DMS79 (cell line): Measurements from ENCODE around the gene CYP4F11.
"Not testable (repeated sequence)": the region's sequence is repeated elsewhere in the genome, so short reads cannot be mapped to it uniquely, and the experiment has no call there.

Experiments used
- DNase-seq: peaks from one replicate; lab custom pipeline; 2025; lab: John Stamatoyannopoulos, UW

Gene CYP4F11

DNA sequence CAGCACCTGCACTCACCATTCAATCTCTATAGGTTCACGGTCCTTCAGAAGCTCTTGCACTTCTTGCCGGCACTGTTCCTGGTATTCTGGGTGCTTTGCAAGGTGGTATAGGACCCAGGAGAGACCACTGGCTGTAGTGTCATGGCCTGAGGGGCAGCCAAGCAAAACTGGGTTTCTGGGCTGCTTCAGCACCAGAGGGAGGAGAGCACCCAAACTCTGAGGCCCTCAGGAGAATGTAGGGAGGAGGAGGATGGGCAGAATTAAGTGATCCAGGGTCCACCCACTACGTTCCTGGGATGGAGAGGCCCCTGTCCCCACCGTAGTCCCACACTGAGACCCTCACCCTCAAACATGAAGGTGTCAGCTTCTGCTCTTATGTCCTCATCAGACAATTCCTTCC lies 12.3 kb downstream of the CYP4F11 start:
- DNase-seq, result no peak

DNA sequence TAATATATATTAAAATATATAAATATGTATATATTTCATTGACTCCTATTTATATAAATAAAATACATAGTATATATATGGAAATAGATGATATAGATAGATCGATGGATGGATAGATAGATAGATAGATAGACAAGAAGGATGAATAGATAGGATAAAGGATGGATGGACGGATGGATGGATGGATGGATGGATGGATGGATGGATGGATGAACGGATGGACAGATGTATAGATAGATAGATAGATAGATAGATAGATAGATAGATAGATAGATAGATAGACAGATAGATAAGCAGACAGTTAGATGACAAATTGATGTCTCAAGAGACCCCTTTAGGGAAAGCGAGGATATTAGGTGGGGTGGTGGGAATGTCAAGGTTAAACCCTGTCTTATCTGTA lies 15.1 kb downstream of the CYP4F11 start:
- DNase-seq, result no peak

DNA sequence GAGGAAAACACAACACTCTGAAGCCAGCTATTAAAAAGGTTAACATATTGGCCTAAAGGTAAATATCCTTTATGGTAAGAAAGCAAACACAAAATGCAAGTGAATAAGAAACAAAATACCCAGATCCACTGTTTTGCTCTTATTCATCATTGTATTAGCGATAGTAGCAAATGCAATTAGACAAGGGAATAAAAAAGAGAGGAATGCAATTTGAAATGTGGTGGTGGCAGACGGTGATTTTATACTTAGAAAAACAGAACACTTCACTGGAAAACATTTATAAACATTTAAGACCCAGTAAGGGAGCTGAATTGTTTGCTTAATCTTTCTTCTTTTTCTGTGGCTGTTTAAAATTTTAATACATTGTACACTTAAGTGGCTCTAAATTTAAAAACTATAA lies 19.2 kb downstream of the CYP4F11 start:
- DNase-seq, result no peak

DNA sequence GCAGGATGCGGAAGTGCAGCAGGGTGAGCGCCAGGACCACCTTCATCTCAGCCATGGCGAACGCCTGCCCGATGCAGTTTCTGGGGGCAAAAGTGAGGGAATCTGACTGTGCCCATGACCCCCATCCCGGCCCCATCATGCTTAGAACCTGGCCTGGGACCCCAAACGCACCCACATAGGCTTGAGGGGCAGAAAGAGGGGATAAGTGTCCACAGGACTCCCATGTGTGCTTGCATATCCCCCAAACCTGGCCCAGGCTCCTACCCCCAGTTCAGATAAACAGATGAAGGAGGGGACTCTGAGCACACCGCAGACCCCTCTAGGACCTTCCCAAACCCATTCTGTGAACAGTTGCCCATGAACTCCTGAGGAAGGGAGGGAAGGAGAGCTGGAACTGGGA lies 20.5 kb downstream of the CYP4F11 start:
- DNase-seq, result no peak

DNA sequence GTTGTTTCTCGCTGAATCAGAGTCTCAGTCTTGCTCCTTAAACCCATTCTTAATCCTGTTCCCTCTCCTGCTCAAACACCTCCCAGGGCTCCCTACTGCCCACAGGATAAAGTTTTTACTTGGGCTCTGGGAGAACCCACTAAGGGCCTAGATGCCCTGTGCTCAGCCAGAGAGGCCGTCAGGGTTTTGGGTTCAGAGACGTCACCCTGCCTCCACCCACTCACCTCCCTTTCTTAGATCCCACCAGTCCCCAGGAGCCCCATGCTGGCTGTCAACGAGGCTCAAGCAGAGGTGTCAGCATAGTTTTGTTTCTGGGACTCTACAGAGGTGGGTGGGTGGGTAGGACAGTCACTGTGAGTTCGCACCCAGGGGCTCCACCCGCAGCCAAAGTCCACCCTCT lies 20.9 kb downstream of the CYP4F11 start:
- no peak for DNase-seq

DNA sequence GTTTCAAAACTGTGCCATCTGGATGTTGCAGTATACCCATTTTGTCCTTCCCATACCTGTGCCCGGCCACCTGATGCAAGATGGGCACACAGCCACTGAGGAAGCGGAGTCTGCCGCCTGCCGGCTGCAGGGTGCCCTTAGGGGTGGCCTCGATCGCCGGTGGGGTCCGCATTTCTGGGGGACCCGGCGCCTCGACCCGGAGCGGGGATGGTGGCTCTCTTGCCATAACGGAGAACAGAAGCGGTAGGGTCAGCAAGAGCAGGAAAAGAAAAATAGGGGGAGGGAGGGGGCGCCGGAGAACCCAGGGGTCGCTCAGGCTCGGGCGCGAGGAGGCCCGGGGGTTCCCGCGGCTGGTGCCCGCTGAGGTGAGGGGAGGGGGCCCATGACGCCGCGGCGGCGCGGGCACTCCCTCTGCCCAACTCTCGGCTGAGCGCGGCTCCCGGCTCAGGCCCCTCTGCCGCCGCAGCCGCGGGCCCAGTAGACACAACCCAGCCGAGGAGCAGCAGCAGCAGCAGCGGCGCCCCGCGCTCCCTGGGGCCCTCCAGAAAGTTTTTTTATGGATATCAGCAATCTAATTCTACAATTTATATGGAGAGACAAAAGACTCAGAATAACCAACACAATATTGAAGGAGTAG lies 22.6 kb downstream of the CYP4F11 start:
- no peak for DNase-seq

DNA sequence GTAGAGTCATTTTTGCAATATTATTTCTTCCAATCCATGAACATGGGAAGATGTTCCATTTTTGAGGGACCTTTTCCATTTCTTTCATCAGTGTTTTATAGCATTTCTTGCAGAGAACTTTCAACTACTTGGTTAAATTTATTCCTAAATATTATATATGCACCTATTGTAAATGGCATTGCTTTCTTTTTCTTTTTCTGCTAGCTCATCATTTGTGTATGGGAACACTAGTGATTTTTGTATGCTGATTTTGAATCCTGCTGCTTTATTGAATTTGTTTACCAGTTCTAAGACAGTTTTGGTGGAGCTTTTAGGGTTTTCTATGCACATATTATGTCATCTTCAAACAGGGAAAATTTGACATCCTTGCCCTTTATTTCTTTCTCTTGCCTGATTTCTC lies 29.3 kb downstream of the CYP4F11 start:
- DNase-seq, result no peak

DNA sequence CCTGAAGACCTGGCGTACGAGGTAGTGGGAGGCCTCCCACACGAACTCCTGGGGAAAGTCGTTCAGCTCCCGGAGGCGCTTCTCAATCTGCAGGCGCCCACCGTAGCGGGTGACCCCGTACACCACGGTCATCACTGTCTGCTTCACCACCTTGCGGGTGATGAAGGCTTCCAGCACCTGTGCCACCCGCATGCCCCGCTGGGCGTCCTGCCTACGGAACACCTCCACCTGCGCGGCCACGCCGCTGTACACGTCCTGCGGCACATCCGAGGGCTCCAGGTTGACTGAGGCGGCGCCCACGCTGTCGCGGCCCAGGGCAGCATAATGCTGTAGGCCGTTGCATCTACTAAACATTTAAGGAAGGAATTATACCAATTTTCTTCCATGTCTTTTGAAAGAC lies 31.4 kb downstream of the CYP4F11 start:
- DNase-seq, result not testable (repeated sequence)

DNA sequence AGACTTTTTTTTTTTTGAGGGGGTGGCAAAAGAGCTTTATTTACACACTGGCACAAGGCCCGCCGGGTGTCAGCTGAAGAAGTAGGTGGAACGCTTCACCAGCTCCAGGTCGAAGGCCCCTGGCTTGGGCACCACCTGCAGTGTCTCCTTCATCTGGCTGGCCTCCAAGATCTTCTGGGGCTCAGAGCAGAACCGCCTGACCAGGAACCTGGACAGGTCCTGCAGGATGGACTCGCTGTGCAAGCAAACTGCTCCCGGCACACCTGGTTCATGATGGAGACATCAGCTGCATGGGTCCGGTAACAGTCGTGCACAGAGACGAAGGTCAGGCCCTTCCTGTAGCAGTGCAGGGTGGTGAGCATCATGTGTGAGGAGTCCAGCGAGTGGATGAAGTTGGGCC lies 32.1 kb downstream of the CYP4F11 start:
- no peak for DNase-seq

DNA sequence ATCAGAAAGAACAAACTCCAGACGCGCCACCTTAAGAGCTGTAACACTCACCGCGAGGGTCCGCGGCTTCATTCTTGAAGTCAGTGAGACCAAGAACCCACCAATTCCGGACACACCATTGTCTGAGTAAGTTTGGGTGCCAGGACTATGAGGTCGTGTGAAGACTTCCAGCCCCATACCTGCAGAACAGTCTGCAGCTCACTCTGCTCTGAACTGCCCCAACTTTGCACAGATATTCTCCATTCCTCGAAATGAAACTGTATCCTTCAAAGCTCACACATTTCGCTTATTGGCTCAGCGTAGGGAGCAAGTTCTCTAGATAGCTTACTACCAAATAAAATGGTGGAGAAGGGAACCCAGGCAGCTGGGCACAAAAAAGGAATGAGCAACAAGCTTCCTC lies 33.8 kb downstream of the CYP4F11 start:
- DNase-seq, result no peak

DNA sequence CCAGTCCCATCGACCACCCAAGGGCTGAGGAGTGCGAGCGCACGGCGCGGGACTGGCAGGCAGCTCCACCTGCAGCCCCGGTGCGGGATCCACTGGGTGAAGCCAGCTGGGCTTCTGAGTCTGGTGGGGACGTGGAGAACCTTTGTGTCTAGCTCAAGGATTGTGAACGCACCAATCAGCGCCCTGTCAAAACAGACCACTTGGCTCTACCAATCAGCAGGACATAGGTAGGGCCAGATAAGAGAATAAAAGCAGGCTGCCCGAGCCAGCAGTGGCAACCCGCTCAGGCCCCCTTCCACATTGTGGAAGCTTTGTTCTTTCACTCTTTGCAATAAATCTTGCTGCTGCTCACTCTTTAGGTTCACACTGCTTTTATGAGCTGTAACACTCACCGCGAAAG lies 34.3 kb downstream of the CYP4F11 start:
- DNase-seq, result not testable (repeated sequence)

DNA sequence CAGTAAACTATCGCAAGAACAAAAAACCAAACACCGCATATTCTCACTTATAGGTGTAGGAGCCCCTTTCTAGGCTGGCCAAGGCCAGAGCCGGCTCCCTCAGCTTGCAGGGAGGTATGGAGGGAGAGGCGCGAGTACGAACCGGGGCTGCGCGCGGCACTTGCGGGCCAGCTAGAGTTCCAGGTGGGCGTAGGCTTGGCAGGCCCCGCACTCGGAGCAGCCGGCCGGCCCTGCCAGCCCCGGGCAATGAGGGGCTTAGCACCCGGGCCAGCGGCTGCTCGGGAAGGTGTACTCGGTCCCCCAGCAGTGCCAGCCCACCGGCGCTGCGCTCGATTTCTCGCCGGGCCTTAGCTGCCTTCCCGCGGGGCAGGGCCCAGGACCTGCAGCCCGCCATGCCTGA lies 34.8 kb downstream of the CYP4F11 start:
- DNase-seq, result not testable (repeated sequence)

DNA sequence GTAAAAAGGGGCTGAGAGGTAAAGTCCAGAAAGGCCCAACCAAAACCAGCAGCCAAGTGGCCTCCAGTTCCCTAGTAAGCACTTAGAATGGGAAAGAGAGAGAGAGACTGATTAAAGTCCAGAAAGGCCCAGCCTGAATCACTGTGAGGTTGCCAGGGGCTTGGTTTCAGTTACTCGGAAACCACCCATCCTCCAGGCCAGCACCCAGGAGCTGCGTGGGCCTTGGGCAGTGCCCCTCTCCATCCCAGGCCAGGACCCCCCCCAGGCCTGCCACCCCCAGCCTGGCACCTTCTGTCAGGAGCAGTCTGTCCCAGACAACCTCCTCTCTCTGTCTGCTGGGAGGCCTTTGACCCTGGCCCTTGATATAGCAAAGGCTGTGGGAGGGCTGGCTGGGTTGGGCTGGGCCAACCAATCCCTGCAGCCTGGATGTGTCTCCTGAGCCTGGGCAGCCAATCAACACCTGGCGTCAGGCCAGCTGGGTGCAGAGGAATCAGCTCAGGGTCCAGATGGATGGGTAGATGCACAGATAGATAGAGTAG lies 36.5 kb downstream of the CYP4F11 start, which contains the start of gene CYP4F2:
Gene CYP4F2 (minus strand): TSS at position 337 of the 539 bp plus-strand sequence. CDS start 463 bp downstream, outside the sequence.
- no peak for DNase-seq

DNA sequence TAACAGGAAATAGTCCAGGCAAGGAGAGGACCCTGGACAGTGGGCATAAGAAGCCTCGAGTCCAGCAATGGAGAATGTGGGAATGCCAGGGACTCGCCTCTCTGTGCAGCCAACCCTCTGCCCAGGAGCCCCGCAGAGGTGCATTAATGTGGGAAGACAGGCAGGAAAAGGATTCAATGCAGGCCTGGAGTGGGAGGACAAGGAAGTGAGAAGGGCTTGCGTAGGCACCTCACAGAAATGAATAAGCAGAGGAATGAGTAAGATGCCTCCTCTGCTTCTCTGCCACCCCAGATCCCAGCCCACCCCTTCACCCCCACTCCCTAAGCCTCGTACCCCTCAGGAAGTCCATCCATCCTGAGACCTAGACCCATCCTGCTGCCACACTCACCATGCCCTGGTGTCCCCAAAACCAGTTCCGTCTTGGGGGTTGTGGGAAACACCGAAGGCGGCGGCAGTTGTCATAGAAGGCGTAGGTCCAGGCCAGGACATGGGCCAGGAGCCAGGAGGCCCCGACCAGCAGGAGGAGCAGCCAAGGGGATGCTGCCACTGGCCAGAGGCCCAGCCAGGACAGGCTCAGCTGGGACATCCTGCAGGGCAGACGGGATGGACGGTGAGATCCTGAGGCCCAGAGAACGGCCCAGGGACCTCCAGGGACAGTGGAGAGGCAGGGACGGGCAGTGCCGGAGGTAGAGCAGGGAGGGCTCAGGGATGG lies 37.1 kb downstream of the CYP4F11 start:
- DNase-seq, result no peak

DNA sequence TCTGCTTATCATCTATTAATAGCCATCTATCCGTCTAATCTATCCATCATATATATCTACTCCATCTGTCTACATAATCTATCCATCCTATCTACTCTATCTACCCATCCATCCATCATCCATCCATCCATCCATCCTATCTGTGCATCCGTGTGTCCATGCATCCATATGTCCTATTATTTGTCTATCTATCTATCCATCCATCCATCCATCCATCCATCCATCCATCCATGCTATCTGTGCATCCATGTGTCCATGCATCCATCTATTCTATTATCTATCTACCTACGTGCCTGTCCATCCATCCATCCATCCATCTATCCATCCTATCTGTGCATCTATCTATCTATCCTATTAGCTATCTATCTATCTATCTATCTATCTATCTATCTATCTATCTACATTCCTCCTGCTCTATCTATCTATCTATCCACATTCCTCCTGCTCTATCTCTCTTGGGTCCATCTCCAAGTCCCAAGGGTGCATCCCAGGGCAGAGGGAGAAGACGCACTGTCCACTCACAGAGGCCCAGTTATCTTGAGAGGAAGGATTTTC lies 38.4 kb downstream of the CYP4F11 start:
- DNase-seq, result no peak

DNA sequence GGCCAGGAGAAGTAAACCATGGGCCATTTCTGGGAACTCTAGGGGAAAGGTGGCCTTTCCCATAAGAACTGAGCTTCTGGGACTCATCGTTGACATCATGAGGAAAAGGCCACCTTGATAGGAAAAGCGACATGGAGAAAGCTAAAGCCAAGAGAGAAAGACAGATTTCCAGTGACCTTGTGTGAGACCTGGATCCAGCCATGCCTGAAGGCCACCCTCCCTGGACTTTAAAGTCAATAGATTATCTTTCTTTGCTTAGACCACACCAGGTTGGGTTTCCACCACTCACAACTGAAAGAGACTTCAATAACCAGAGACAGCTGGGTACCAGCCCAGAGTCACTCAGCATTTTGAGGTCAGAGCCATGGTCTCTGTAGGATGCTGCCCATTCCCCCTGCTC lies 40.0 kb downstream of the CYP4F11 start:
- no peak for DNase-seq

DNA sequence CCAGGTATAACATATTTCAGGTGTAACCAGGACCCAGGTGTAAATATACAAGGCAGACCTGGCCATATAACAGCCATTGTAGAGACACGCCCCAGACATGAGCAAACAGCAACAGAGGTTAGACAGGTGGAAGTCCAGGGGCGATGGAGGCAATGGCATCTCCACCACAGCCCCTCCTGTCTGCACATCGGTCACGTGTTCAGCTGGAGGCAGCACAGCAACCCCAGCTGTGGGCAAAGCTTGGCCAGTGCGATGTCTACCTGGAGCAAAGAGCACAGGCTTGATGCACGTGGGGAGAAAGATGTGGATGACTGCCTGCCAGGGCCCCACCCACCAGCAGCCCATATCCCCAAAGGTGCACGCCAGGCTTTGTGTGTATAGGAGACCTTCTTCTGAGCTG lies 40.9 kb downstream of the CYP4F11 start:
- no peak for DNase-seq

DNA sequence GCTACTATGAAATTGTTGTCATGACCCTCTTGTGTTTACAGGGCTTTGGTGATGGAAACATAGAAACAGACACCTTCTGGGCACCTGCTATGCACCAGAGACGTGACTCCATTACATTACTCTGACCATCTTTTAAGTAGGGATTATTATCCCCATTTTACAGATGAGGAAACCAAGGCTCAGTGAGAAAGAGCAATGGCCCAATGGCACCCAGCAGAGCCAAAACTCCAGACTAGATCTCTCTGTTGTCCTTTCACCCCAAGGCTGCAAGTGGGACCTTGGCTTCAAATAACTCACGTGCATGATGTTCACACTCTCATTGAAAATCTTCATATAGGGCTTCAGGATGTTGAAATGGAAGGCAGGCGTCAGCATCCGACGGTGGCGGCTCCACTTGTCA lies 42.3 kb downstream of the CYP4F11 start:
- DNase-seq, result no peak

DNA sequence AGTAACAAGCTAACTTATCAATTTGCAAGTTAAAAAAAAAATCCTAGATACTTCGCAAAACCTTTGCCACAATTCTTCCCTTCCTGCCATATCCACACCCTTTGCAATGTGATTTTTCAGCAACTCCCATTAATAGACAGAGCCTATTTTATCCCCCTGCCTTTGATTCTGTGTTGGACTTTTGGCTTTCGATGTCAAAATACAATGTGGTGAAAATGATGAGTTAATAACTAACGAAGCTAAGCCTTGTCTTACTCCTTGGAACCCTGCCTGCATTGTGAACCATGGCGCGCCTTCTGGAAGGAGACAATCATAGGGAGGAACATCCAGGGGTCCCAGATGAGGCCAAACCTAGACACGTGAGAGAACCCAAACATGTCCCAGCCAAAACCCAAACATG lies 42.9 kb downstream of the CYP4F11 start:
- no peak for DNase-seq

DNA sequence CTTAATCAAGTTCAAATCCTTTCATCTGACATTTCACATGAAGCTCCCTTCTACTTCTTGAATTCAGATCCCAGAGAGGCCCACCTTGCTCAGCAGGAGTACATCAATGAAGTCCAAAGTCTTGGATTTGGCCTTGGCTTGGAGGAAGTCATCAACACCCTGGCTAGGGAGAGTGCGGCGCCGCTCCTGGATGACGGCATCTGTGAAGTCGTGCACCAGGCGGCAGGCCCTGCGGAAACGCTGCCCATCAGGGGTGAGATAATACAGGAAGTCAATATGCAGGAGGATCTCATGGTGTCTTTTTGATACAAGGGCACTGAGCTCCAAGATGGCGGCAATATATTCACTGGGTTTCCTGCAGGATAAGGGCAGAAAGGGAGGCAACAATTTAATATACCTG lies 45.0 kb downstream of the CYP4F11 start:
- DNase-seq, result not testable (repeated sequence)

DNA sequence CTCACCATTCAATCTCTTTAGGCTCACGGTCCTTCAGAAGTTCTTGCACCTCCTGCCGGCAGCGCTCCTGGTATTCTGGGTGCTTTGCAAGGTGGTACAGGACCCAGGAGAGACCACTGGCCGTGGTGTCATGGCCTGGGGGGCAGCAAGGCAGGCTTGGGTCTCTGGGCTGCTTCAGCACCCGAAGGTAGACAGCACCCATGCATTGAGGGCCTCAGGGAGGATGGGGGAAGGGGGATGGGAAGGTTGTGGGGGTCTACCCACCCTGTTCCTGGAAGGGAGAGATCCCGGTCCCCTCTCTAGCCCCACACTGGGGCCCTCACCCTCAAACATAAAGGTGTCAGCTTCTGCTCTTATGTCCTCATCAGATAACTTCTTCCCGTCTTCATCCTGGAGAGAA lies 48.4 kb downstream of the CYP4F11 start:
- DNase-seq, result no peak

DNA sequence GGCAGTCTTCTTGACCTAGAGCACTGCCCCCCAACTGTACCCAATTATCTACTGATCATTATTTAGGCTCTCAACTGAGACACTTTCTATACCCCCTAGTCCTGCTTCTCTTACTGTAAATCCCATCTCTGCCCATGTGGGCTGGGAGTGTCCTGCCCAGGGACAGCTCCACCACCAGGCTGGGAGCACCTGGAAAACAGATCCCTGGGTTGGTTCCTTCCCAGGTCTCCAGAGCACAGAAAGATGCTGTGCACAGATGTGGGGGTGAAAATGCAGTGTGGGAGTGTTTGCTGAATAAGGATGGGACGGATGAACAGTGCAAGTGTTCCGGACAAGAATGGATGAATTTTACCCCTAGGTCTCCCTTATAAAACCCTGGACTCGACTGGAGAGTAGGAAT lies 49.2 kb downstream of the CYP4F11 start:
- DNase-seq, result no peak

DNA sequence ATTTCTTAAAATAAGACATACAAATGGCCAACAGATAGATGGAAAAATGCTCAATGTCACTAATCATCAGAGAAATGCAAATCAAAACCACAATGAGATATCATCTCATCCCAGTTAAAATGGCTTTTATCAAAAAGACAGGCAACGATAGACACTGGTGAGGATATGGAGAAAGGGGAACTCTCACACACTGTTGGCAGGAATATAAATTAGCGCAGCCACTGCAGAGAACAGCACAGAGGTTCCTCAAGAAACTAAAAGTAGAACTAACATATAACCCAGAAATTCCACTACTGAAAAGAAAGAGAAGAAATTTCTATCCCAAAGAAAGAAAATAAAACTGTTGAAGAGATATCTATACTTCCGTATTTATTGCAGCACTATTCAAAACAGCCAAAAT lies 51.0 kb downstream of the CYP4F11 start:
- DNase-seq, result not testable (repeated sequence)
